ENCODE results near the gene PTPRE.

- TF ChIP-seq CTCF (IDR thresholded peaks at IDR 0.05) (no peak), POLR2A (IDR thresholded peaks at IDR 0.05) (no peak)
These were observed 12.8 kb upstream of the PTPRE start for GRCh38 chr10:127894146-127894545.
